ENCODE data around the gene SMYD2.

- TF ChIP-seq CTCF (IDR thresholded peaks at IDR 0.05) (no peak), POLR2A (IDR thresholded peaks at IDR 0.05) (no peak)
These were observed 9.6 kb downstream of the SMYD2 start for GRCh38 chr1:214290424-214291037.
